Stimulated activated naive B cell treated with anti-CD40 and anti-IgM and Interleukin-4, amounts not matched to agents 10 μg/mL and 1 μg/mL and 100 μg/mL, for 72 hours (primary cell): ENCODE measurements around the gene PIP.
"Not testable (repeated sequence)": the region's sequence is repeated elsewhere in the genome, so short reads cannot be mapped to it uniquely, and the experiment has no call there.

Experiments used
- ATAC-seq, 2 donors: fragments of 150-1000 bp; cut with Tn5 transposase; replicated peaks; 2 replicates each; pipeline ENCODE4 v1.10.0; 2021; ENCODE audit warnings: moderate library complexity in 1 of 2
- DNase-seq: peaks from one replicate; pipeline ENCODE4 v3.0.0; 2021
- H3K27ac Mint-ChIP-seq: one replicate; pipeline ENCODE4 v1.8.0; 2022; ENCODE audit warnings: mild to moderate bottlenecking, mixed read lengths
- H3K27me3 Mint-ChIP-seq, 2 donors: one replicate each; pipeline ENCODE4 v1.8.0; 2022; ENCODE audit warnings: mixed read lengths in 2 of 2
- H3K36me3 Mint-ChIP-seq, 2 donors: one replicate each; pipeline ENCODE4 v1.8.0; 2022; ENCODE audit warnings: mixed read lengths in 2 of 2, mild to moderate bottlenecking in 1 of 2
- H3K4me1 Mint-ChIP-seq, 2 donors: one replicate each; pipeline ENCODE4 v1.8.0; 2022; ENCODE audit warnings: mixed read lengths in 2 of 2, mild to moderate bottlenecking in 1 of 2
- H3K4me3 Mint-ChIP-seq, 2 donors: one replicate each; pipeline ENCODE4 v1.8.0; 2022; ENCODE audit warnings: mild to moderate bottlenecking in 2 of 2, mixed read lengths in 2 of 2, moderate library complexity in 1 of 2
- H3K9me3 Mint-ChIP-seq, 2 donors: one replicate each; pipeline ENCODE4 v1.8.0; 2022; ENCODE audit warnings: mixed read lengths in 2 of 2, mild to moderate bottlenecking in 1 of 2

The PIP gene

GRCh38 chr7:143130541-143130940 lies 1.3 kb upstream of the PIP start:
- H3K4me3 Mint-ChIP-seq, result no peak overlapping the region
- DNase-seq (no peak), ATAC-seq (no peak)
- peaks cover 2 to 3% of the 10 kb centered on the region in 2 donors for H3K9me3 Mint-ChIP-seq
- peaks cover 23 to 38% of the 10 kb centered on the region in 2 donors for H3K4me1 Mint-ChIP-seq
- H3K36me3 Mint-ChIP-seq, result peaks cover 2 to 3% of the 10 kb centered on the region in 2 donors
- no peak overlapping the region for H3K27ac Mint-ChIP-seq
- H3K27me3 Mint-ChIP-seq, result peaks cover 0 to 5% of the 10 kb centered on the region in 2 donors

GRCh38 chr7:143147070-143147469 lies 15.2 kb downstream of the PIP start:
- Mint-ChIP-seq H3K36me3 (peaks cover 0 to 7% of the 10 kb centered on the region in 2 donors), H3K9me3 (peaks cover 7 to 12% of the 10 kb centered on the region in 2 donors), H3K4me1 (peaks cover 4 to 6% of the 10 kb centered on the region in 2 donors), H3K27me3 (no peaks in the 10 kb centered on the region), H3K4me3 (no peak overlapping the region), H3K27ac (no peak overlapping the region)
- ATAC-seq (no peak), DNase-seq (no peak)

DNA sequence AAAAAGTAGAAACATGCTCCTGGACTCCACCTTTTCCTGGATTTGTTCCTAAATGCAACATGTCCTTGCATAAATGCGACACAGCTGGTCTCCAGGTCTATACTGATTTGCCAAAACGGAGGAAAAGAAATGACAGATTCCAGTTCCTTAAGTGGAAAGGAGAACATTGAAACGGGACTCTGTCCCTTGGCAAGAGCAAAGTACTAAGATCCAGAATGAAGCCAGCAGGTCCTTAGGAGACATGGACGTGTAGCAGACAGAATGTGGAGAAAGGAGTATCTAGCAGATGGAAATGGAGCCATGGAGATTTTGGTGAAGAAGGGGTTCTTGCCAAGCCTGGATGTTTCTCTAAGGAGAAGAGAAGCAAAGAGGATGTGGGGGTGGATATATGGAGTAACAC lies 16.2 kb downstream of the PIP start:
- no peak overlapping the region for H3K27ac Mint-ChIP-seq
- H3K36me3 Mint-ChIP-seq, result peaks cover 0 to 7% of the 10 kb centered on the region in 2 donors
- peaks cover 7 to 12% of the 10 kb centered on the region in 2 donors for H3K9me3 Mint-ChIP-seq
- peaks cover 4 to 11% of the 10 kb centered on the region in 2 donors for H3K4me1 Mint-ChIP-seq
- H3K27me3 Mint-ChIP-seq, result no peaks in the 10 kb centered on the region
- DNase-seq (no peak), ATAC-seq (no peak)
- H3K4me3 Mint-ChIP-seq, result no peak overlapping the region

- Mint-ChIP-seq H3K27ac (no peak overlapping the region), H3K4me1 (peaks cover 4 to 11% of the 10 kb centered on the region in 2 donors), H3K4me3 (no peak overlapping the region), H3K27me3 (no peaks in the 10 kb centered on the region), H3K9me3 (peaks cover 7 to 12% of the 10 kb centered on the region in 2 donors), H3K36me3 (peaks cover 0 to 7% of the 10 kb centered on the region in 2 donors)
- ATAC-seq, result no peak
- DNase-seq, result no peak
These were observed 16.8 kb downstream of the PIP start for GRCh38 chr7:143148651-143149050.

DNA sequence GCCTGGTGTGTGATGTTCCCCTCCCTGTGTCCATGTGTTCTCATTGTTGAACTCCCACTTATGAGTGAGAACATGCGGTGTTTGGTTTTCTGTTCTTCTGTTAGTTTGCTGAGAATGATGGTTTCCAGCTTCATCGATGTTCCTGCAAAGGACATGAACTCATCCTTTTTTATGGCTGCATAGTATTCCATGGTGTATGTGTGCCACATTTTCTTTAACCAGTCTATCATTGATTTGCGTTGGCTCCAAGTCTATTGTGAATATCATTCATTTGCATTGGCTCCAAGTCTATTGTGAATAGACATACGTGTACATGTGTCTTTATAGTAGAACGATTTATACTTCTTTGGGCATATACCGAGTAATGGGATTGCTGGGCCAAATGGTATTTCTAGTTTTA lies 18.8 kb downstream of the PIP start:
- peaks cover 4 to 11% of the 10 kb centered on the region in 2 donors for H3K4me1 Mint-ChIP-seq
- not testable (repeated sequence) for H3K27me3 Mint-ChIP-seq, H3K36me3 Mint-ChIP-seq, ATAC-seq, DNase-seq, H3K27ac Mint-ChIP-seq, H3K4me3 Mint-ChIP-seq
- peaks cover 7 to 12% of the 10 kb centered on the region in 2 donors for H3K9me3 Mint-ChIP-seq

DNA sequence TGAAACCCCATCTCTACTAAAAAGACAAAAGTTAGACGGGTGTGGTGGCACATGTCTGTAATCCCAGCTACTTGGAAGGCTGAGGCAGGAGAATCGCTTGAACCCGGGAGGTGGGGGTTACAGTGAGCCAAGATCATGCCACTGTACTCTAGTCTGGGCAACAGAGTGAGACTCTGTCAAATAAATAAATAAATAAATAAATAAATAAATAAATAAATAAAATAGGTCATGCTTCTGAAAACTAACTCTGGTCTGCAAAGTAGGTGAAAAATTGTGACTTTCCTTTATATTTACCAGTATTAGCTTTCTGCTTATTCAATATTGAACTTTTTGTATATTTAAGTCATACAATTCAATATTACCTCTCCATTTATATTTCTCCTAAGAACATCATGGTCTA lies 26.7 kb downstream of the PIP start:
- H3K36me3 Mint-ChIP-seq, H3K4me1 Mint-ChIP-seq, H3K27me3 Mint-ChIP-seq, H3K27ac Mint-ChIP-seq, H3K9me3 Mint-ChIP-seq, H3K4me3 Mint-ChIP-seq, ATAC-seq, DNase-seq: not testable (repeated sequence)

DNA sequence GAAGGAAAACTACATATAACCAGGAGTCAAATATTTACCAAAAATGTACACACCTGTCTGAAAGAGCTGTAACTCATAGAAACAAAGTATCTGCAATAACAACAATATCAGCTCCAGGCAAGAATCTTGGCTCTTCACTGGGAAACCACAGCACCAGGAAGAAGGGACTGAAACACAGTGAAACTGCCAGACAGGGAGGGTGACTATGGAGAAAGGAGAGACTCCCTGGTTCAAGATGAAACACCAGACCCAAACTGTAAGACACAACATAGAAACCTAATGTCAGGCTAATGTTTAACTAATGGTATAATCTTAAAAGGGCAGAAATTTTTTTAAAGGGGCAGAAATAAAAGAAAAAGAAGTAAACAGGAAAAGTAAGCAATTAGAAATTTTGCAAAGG lies 39.8 kb downstream of the PIP start:
- no peak overlapping the region for H3K27ac Mint-ChIP-seq
- peaks cover 2 to 8% of the 10 kb centered on the region in 2 donors for H3K9me3 Mint-ChIP-seq
- ATAC-seq (peak; percentile 36 to 41), DNase-seq (no peak)
- peak overlapping the region in 1 of 2 donors; percentile 20 for H3K4me3 Mint-ChIP-seq
- H3K36me3 Mint-ChIP-seq, result peaks cover 5 to 8% of the 10 kb centered on the region in 2 donors
- no peaks in the 10 kb centered on the region for H3K27me3 Mint-ChIP-seq
- H3K4me1 Mint-ChIP-seq, result peaks cover 16 to 38% of the 10 kb centered on the region in 2 donors

GRCh38 chr7:143172354-143172753 lies 40.5 kb downstream of the PIP start:
- no peak for DNase-seq
- no peaks in the 10 kb centered on the region for H3K27me3 Mint-ChIP-seq
- no peak for ATAC-seq

GRCh38 chr7:143176128-143176527 lies 44.3 kb downstream of the PIP start:
- no peak for DNase-seq
- no peak overlapping the region for H3K4me3 Mint-ChIP-seq
- no peak for ATAC-seq
- H3K4me1 Mint-ChIP-seq, result peaks cover 5 to 15% of the 10 kb centered on the region in 2 donors
- no peak overlapping the region for H3K27ac Mint-ChIP-seq
- peaks cover 6 to 9% of the 10 kb centered on the region in 2 donors for H3K9me3 Mint-ChIP-seq
- peaks cover 0 to 1% of the 10 kb centered on the region in 2 donors for H3K36me3 Mint-ChIP-seq
- no peaks in the 10 kb centered on the region for H3K27me3 Mint-ChIP-seq

More at GRCh38 chr7:143172354-143172753, 40.5 kb downstream of the PIP start:
- Mint-ChIP-seq H3K4me1 (peaks cover 16 to 38% of the 10 kb centered on the region in 2 donors), H3K9me3 (peaks cover under 1 to 8% of the 10 kb centered on the region in 2 donors), H3K36me3 (peaks cover 2 to 5% of the 10 kb centered on the region in 2 donors), H3K27ac (no peak overlapping the region), H3K4me3 (peak overlapping the region in 1 of 2 donors; percentile 67)

- H3K9me3 Mint-ChIP-seq, result peaks cover 6 to 9% of the 10 kb centered on the region in 2 donors
- DNase-seq (no peak), ATAC-seq (no peak)
- H3K27me3 Mint-ChIP-seq, result no peaks in the 10 kb centered on the region
- peaks cover 7 to 13% of the 10 kb centered on the region in 2 donors for H3K4me1 Mint-ChIP-seq
- H3K4me3 Mint-ChIP-seq, result no peak overlapping the region
- peaks cover 0 to 1% of the 10 kb centered on the region in 2 donors for H3K36me3 Mint-ChIP-seq
- no peak overlapping the region for H3K27ac Mint-ChIP-seq
These were observed 45.7 kb downstream of the PIP start for GRCh38 chr7:143177374-143178119.

DNA sequence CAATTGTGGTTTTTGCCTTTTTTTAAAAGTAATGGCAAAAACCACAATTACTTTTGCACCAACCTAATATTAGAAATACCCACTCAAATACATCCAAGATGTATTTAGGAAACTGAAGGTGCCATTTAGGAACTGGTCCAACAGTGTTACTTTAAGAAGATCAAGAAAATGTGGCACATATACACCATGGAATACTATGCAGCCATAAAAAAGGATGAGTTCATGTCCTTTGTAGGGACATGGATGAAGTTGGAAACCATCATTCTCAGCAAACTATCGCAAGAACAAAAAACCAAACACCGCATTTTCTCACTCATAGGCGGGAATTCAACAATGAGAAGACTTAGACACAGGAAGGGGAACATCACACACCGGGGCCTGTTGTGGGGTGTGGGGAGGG lies 48.9 kb downstream of the PIP start:
- H3K4me1 Mint-ChIP-seq, result peaks cover 14 to 36% of the 10 kb centered on the region in 2 donors
- not testable (repeated sequence) for H3K27ac Mint-ChIP-seq, ATAC-seq, H3K9me3 Mint-ChIP-seq, H3K36me3 Mint-ChIP-seq, DNase-seq, H3K4me3 Mint-ChIP-seq, H3K27me3 Mint-ChIP-seq

DNA sequence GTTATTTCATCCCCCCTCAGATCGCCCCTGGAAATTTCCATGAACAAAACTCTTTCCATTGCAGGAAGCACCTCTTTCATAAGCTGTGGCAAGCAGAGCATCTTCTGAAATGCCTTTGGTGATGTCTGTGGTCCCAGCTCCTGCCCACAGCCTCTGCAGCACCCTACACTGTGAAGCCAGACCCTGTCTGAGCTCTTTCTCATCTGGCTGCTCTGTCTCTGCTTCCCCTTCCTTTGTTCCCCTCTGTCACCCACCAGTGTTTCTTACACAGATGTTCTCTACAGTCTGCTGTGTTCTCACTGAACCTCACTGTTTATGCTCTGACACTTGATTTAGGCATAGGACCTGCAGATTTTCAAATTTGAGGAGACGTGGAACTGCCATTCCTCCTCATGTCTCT lies 49.5 kb downstream of the PIP start:
- peaks cover 14 to 36% of the 10 kb centered on the region in 2 donors for H3K4me1 Mint-ChIP-seq
- H3K36me3 Mint-ChIP-seq, result peaks cover 0 to 1% of the 10 kb centered on the region in 2 donors
- H3K27me3 Mint-ChIP-seq, result no peaks in the 10 kb centered on the region
- H3K9me3 Mint-ChIP-seq, result peaks cover 6 to 9% of the 10 kb centered on the region in 2 donors
- H3K4me3 Mint-ChIP-seq, result no peak overlapping the region
- peak; percentile 98 to 99 for ATAC-seq
- H3K27ac Mint-ChIP-seq, result peak overlapping the region; percentile 65
- DNase-seq, result peak; percentile 20

DNA sequence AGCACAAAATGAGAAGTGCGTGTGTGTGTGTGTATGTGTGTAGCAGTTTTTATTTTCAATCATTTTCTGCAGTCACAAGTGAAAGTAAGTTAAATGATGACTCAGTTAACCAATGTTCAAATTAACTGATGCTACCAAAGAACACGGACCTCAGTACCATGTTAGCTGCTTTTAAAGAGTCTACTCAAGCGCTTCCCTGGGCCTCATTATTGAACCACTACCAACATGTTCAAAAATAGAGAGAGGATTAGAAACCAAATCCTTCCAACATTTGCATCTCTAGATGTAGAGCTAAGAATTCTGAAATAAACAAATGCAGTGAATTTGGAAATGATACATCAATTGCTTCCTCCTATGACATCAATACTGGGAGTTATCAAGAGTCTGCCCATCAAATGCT lies 51.1 kb downstream of the PIP start, which contains the start of gene TAS2R39:
Gene TAS2R39, plus strand, starts transcription at position 396 of the 400 bp plus-strand sequence. Its CDS starts 0 bp downstream, at position 396.
- Mint-ChIP-seq H3K4me3 (no peak within 1 kb of the TSS), H3K9me3 (peaks cover 3 to 6% of the 10 kb centered on the region in 2 donors), H3K27ac (no peak within 1 kb of the TSS), H3K4me1 (peaks cover 14 to 36% of the 10 kb centered on the region in 2 donors), H3K36me3 (no peaks in the 10 kb centered on the region), H3K27me3 (no peaks in the 10 kb centered on the region)
- peak; percentile 44 to 63 for ATAC-seq
- DNase-seq, result no peak

DNA sequence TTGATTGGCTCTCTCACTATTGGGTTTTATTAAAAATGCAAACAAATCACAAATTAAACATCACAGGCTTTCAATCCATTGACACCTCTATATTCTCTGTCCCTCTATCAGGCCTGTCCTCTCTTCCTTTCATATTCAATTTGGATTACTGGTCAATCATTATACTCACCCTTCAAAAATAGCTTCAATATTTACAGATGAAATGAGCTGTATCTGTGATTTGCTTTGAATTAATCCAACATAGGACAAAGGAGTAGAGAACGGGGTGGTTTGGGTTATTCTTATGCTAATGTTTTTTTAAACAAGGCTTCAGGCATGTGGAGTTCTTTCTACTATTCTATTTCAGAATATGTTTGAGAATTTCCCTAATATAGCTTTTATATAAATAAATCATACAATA lies 53.7 kb downstream of the PIP start:
- Mint-ChIP-seq H3K9me3 (no peaks in the 10 kb centered on the region), H3K27ac (no peak overlapping the region), H3K36me3 (no peaks in the 10 kb centered on the region), H3K4me1 (peaks cover 14 to 36% of the 10 kb centered on the region in 2 donors), H3K27me3 (no peaks in the 10 kb centered on the region), H3K4me3 (no peak overlapping the region)
- ATAC-seq, result no peak
- DNase-seq, result no peak

DNA sequence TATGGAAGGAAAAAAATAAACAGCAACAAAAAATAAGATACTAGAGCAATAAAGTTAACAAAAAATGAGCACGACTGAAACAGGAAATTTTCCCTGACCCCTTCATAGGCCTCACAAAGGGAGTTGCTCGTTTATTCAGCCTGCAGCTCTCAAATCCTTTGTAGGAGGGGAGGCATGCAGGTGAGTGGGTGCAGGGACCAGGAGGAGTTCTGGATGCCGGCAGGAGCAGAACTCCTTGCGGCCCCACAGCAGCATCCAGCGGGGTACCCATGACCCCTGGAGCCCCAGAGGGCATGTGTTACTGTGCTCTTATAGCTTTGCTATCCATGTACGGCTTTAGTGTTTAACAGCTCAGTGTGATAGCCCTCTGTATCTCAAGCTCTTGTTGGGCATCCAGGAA lies 57.1 kb downstream of the PIP start:
- Mint-ChIP-seq H3K4me3 (no peak overlapping the region), H3K36me3 (no peaks in the 10 kb centered on the region), H3K4me1 (peaks cover 4 to 8% of the 10 kb centered on the region in 2 donors), H3K27me3 (no peaks in the 10 kb centered on the region), H3K27ac (no peak overlapping the region), H3K9me3 (no peaks in the 10 kb centered on the region)
- DNase-seq (no peak), ATAC-seq (no peak)
